HG03342 (cell line): Measurements from ENCODE around the gene PREX1.

Experiments used
- ATAC-seq: cut with Tn5 transposase; IDR thresholded peaks from one replicate; pipeline ENCODE4 v1.9.1; 2021; ENCODE audit warnings: mild to moderate bottlenecking, moderate library complexity; ENCODE audit not compliant: unreplicated experiment

Gene PREX1

DNA sequence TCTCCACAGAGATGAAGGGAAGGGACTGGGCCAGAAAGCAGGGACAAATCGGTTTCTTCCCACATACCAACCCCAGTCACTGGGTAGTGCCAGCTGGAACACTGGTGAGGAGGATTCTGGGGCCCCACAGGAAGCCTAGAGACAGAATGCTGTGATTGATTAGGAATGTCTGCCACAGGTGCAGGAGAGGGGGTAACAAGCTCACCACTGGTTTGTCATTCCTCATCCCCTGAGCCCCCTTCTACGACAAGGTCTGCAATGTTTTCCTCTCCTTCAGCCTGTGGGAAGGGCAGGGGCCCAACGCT, 89.8 kb downstream of the PREX1 start:
- ATAC-seq = no peak

DNA sequence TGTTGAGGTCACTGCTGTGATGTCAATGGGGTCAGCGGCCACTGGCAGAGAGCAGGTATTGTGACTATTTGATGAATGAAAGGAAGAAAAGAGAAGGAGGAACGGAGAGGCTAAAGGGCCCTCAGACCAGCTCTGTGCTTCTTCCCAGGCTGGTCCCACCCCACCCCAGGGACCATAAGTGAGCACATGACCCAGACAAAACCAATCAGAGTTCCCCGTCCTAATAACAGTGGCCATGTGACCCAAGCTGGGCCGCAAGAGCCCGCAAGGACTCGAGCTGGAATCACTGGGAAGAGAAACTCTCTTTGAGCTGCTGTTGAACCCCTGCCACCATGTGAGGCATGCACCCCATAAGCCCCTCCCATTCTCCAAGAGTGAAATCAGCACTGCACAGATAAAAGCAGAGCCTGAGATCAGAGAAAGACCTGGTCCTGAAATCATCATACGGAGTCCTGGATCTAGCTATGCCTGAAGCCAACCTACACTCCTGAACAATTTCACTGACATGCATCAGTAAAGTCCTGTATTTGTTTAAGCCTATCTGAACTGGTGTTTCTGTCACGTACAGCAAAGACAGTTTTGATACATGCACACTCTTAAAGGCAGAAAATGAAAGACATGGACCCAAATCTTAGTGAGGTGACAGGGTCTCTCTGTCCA, 90.2 kb downstream of the PREX1 start:
- ATAC-seq = no peak

DNA sequence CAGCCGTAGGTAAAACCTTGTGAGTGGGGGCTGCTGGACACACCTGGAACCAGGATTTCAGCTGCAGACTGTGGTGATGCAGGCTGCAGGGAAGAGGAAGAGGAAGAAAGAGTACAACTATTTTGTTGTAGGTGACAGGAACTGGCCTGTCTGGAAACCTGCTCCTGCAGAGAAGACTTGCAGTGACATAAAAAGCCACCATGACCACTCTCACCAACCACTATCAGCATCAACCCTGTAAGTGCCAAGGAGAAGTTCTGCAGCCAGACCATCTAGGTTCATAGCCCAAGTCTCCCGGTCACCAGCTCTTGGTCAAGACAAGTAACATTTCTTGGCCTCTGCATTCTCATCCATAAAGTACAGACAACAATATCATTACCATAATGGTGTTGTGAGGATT, 91.2 kb downstream of the PREX1 start:
- no peak for ATAC-seq

DNA sequence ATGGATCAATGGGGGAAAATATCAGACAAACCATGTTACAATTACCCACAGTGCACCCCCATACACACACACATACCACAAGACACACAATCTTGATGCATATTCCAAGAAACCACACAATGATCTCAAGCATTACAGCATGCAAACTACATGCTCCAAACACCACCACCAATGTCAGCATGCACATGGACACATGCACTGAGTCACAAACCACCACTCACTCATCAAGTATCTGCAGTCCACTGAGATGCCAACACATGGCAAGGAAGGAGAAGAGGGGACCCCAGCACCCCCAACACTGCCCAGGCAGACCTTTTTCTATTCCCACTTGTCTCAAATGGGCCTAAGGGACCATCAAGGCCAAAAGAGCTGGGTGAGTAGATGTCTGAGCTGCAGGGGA, 91.6 kb downstream of the PREX1 start:
- ATAC-seq = no peak

DNA sequence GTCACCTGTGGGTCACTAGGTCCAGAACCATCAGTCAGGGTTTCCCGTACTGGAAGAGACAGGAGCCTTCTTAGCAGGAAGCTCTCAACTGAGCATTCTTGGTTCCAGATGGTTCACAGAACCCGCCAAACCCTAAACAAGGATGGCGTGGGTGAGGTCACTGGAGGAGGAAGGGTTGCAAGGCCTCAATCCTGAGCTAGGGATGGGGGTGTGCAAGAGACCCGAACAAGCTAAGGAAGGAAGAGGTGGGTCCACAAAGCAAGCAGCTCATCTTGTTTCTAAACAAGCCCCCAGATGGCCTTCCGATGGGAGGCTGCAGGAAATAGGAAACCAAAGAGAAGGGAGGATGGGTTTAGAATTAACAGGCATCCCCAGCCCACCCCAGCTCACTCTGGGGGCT, 92.7 kb downstream of the PREX1 start:
- ATAC-seq = no peak

DNA sequence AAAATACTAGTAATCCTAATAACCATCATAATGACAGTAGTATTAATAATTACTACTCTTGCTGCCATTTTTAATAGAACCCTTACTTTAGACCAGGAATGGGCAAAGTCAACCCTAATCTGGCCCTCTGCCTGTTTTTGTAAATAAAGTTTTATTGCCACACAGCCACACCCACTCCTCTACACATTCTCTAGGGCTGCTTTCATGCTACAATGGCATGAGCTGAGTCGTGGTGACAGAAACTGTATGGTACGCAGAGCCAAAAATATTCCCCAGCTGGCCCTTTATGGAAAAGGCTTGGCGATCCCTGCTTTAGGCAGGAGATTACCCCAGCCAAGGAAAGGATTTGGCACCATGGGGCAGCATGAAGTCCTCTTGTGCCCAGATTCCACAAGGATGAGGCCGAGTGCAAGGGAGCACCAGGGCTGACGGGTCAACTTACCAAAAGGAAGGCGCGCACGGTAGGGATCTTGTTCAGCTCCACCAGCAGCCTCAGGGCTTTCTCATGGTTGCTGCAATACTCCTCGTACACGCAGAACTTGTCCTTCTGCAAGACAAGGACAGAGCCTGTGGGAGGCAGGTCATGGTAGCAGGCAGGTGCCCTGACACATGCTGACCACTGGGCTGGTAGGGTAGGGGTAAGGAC, 93.6 kb downstream of the PREX1 start:
- no peak for ATAC-seq

DNA sequence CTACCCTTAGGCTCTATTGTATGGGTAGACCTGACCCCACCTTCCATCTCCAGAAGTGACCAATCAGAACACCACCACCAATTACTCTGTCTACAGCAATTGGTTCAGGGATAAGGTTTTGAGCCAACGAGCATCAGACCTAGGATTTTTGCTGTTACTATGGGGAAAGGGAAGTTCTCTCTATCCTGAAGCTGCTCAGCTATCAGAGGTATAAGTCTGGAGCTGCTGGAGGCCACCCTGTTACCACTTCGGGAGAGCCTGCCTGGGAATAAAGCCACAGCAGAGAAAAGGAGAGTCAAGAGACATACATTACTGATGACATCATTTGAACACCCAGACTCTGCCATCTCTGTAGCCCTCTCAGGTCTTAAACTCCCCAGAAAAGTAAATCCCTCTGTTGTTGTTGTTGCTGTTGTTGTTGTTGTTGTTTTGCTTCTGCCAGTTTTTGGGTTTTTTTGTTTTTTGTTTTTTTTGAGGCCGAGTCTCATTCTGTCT, 94.5 kb downstream of the PREX1 start:
- ATAC-seq = no peak

DNA sequence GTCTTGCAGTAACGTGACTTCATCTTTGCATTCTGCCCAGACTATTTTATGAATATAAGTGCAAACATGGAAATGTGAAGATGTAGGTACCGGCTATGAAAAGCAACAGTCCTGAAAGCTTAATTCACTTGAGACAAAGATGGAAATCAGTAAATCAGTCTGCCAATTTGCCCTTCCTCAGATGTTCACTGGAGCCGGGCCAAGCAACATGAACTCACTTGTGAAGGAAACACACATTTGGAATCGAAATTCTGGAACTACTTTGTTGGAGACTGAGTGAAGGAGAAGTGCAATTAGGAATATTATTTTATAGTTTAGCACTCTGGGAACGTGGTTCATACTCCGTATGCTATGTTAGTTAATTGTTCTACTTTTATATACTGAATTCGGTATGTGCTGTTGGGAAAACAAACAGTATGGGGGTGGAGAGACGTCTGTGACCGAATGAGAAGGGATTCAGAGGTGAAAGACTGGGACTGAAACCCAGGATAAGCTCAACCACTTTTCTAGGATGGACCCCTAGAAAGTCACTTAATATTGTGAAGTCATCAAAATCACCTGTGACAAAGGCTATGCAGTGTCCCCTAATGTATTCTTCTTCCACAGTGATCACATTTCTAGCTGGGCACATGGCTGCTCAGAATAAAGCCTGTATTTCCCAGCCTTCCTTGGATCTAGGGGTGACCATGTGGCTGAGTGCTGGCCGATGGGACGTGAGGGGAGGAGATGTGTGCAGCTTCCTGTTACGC, 95.5 kb downstream of the PREX1 start:
- no peak for ATAC-seq

DNA sequence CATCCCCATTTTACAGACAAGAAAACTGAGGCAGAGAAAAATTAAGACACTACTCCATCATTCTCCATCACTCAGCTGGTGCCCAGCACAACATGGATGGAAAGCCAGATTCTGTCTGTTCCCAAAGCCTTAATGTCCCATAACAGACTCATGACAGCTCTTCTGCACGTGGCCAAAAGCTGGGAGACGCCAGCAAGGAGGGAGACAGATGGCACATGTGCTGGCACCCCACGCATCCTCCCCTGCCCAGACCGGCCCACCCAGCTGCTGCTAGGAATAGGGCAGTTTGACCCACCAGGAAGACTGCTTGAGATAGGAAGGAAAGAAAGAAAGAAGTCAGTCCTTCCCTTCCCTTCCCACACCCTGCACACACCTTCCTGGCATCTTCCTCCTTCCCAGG, 96.3 kb downstream of the PREX1 start:
- no peak for ATAC-seq

DNA sequence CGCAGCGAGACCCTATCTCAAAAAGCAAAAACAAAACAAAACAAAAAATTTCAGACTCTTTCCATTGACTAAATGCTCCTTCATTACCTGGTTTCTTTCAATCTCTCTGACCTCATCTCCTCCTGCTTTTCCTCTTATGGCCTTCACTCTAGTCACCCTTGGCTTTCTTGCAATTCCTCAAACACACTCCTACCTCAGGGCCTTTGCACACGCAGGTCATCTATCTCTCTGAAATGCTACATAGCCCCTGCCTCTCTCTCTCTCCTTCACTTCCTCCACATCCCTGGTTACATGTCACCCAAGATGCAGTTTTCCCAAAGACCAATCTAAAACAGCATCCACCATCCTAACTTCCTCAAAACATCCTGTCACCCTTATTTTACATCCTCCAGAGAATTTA, 96.8 kb downstream of the PREX1 start:
- no peak for ATAC-seq

DNA sequence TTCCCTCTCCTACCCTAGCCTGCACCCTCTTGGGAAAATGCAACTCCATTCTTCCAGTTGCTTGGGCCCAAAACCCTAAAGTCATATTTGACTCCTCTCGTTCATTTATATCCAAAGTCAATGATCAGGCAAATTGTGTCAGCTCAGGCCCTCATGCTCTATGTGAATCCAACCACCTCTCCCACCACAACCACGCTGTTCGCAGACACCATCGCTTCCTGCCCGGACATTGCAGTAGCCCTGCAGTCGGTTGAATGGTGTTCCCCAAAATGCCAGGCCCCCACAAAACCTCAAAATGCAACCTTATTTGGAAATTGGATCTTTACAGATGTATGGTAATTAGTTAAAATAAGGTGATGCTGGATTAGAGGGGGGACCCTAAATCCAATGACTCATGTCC, 98.3 kb downstream of the PREX1 start:
- ATAC-seq = no peak

DNA sequence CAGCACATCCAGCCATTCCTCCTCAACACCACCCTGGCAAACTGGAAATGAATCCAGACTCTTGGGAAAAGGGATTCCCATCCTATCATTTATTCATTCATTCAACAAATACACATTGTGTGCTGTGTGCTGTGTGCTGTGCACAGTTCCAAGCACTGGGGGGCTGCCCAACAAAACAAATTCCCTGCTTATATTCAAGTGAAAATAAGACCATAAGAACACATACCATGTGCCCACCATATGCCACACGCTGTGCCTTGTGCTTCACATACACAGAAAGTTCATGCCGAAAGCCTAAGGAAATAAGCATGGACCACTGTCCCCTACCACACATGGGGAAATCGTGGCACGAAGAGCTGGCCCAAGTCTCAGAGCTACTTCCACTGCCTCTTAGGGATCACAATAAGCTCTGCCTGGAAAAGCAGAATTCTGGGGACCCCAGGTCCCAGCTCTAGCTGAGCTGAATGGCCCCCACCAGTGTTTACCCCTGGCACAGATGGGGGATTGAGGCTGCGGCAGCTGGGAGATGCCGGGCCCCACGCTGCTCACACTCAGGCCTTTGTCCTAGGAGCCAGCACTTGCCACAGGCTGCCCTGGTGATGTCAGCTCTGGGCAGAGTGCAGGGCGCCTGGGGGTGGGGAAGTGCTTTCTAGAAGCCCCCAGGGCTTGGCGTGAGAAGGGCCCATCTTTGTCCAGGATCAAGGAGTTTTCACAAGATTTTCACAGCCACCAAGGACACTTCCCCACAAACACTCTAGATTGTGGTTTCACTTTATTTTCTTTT, 99.6 kb downstream of the PREX1 start:
- no peak for ATAC-seq

DNA sequence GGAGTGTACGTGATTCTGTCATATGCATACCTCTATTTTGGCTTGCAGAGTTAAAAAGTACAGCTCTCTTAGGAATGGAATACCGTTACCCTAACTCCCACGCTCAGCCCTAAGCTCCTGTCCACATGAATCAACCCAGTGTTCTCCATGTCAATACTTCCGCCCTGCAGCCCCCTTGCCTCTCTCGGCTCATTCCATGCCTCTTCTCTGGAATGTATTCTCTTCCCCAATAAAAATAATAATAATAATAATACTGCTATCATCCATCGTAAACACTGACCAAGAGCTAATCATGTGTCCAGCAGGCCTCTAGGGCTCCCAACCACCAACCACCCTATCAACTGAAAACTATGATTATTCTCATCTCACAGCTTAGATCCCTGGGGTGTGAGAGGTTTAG, 100.6 kb downstream of the PREX1 start:
- no peak for ATAC-seq

DNA sequence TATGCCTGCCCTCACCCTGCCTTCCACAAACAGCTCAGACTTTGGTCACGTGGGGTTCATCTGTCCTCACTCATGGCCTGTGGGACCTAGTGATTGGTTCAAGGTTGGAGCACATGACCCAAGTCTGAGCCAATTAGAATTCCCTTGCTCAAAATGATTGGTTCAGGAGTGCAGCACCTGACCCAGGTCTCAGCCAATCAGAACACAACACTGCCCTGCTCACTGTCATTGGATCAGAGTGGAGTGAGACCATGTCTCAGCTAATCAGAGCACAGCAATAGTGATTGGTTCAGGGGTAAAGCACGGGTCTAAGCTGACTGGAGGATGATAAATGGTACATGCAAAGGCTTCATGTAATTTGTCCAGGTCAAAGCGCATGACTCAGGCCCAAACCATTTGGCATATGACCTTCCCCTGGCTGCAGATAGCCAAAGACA, 102.2 kb downstream of the PREX1 start:
- no peak for ATAC-seq

DNA sequence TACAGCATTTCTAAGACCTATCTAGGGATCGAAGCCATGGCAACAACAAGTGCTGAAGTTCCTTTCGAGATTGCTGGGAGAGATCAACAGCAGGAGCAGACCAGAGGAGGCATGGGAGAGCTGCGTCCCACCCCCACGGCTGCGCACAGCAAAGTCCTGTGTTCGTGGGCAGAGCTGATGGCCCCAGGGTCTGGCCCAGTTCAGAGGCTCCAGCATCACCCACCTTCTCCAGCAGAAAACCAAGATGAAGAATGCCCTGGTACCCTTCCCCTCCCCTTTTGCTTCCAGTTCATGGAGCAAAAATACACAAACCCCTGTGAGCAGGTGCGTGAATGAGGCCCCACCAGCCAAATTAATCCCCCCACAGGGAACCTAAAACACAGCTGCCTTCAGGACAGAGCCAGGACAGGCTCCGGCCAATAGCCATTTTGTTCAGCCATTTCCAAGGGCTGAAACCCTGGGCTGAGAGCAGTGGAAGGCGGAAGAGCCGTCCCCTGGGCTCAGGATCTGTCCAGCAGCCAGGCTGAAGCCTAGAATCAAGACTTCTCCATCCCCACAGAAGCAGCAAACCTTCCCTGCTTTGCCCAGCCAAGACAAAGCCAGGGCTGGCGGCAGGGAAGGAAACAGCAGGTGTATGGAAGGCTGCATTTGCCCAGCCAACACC, 102.8 kb downstream of the PREX1 start:
- ATAC-seq = no peak

DNA sequence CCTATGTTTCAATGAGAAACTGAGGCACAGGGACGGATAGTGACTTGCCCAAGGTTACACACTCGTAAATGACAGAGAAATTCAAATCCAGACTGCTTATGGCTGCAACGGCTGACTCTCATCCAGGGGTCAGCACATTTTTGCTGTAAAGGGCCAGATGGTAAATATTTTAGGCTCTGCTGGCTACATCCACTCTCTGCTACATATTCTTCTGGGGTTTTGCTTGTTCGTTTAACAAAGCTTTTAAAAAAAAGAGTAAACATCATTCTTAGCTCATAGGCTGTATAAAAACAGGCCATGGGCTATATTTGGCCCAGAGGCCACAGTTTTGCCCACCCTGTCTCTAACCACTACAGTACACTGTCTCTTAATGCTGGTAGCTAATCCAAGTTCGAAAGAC, 103.4 kb downstream of the PREX1 start:
- ATAC-seq = no peak

DNA sequence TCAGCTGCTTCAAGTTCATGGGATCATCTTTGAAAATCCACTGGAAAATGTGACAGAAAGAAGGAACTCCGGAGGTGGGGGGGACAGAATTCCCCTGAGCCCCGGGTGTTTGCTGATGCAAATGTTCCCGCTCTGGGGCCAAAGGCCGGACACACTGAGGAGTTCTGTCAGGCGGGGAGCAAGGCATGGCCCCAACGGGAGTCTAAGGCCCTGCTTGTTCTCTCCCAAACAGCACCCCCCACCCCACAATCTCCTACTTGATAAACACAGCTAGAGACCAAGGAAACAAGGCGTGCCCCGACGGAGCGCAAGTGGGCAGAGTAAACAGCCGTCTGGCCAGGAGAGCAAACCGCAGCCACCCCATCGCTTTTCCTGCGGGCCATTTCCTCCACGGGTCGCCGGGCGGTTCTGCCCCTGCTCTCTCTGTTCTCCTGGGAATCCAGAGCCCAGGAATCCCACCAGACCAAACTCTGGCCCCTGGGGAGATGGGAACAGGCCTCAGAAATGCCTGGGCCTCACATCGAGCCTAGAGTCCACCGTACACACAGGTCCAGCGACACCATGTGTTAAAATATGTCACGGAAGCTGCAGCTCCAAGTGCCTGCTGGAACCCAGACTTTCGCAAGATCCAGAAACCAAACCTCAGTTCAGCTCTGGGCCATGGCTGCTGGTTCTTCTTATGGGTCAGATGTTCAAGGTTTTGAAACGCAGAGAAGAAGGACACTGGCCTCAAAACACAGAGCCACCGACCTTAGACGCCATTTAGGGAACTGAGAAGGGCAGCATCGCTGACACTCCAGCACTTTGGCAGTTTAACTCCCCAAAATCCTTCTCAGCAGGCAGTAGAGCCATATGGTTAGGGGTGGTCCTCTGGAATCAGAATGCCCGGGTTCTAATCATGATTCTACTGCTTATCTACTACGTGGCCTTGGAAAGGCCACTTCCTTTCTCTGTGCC, 104.2 kb downstream of the PREX1 start:
- no peak for ATAC-seq

DNA sequence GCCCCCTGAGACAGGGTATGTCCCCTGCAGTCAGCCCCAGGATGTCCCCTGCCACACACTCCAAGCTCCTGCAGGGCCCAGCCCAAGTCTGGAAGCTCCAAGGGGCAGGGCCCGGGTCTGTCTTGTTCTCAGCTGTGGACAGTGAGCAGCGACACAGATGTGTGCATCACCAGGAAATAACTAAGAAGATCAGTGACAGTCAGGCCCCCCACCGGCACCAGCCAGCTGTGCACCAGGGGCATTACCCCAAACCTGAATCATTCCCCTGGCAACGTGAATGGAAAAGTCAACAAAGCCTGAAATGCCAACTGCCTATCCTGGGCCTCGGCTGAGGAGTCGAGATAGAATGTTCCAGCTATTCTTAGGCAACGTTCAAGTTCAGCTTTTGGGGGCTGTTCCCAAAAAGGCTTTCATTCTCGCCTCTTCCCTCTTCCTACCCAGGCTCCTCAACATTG, 105.0 kb downstream of the PREX1 start:
- peak; percentile 39 for ATAC-seq

DNA sequence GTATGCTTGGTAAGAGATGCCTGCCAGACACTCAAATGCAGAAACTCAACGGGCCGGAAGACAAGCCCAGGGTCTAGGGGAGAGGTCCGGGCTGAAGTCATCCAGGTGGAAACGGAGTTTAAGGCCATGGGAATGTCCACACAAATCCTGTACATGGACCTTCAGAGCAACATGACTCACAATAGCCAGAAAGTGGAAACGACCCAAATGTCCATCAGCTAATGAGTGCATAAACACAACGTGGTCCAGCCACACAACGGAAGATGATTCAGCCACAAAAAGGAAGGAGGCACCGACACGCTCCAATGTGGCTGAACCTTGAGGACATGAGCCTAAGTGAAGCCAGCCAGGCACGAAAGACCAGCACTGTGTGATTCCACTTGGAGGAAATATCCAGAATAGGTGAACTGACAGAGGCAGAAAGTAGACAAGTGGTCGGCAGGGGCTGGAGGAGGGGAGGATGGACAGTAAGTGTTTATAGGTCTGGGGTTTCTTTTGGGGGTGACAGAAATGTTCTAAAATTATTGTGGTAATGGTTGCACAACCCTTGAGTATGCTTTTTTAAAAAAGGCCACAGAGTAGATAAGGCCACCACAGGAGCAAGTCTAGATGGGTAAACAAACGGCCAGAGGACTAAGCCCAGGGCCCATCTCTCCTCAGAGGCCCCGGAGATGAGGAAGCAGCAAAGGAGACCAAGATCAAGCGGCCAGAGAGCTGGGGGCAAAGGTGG, 105.6 kb downstream of the PREX1 start:
- ATAC-seq = peak; percentile 23
